Activated T-cell treated with anti-CD3 and anti-CD28 coated beads, Interleukin-2, amount 50 U/mL, for 4 hours (primary cell): ENCODE results near the gene FHIT. TPM values are rescaled to one million over a fixed set of nuclear protein-coding genes. Genes with fewer than 3 reads are reported as not detected.
"Not testable (repeated sequence)": the region's sequence is repeated elsewhere in the genome, so short reads cannot be mapped to it uniquely, and the experiment has no call there.

ENCODE experiments used
- ATAC-seq, 2 donors: fragments of 200-7000 bp; cut with Tn5 transposase; one replicate each; pipeline ENCODE4 v1.10.0; 2021
- DNase-seq: peaks from one replicate; pipeline ENCODE4 v3.0.0-alpha.2; 2020
- H3K27me3 Mint-ChIP-seq: one replicate; pipeline ENCODE4 v1.8.0; 2021; ENCODE audit warnings: low read depth, mixed read lengths
- H3K36me3 Mint-ChIP-seq: one replicate; pipeline ENCODE4 v1.8.0; 2022; ENCODE audit warnings: mixed read lengths; ENCODE audit not compliant: insufficient read depth
- H3K4me1 Mint-ChIP-seq: one replicate; pipeline ENCODE4 v1.8.0; 2021; ENCODE audit warnings: low read depth, mixed read lengths
- H3K4me3 Mint-ChIP-seq: one replicate; pipeline ENCODE4 v1.8.0; 2021; ENCODE audit warnings: mild to moderate bottlenecking, moderate library complexity, mixed read lengths
- H3K9me3 Mint-ChIP-seq: one replicate; pipeline ENCODE4 v1.8.0; 2021; ENCODE audit warnings: mixed read lengths
- total RNA-seq, 3 donors: library from RNA; stranded (reverse); gene quantifications; one replicate each; pipeline ENCODE4 v1.2.1, GENCODE V29; 2021

Gene FHIT
- total RNA-seq, 3 donors from 2014 or later, result 0.66 to 5.5 (median 2.4) TPM

GRCh38 chr3:61058836-61059235 is 192.4 kb downstream of the FHIT start:
- ATAC-seq, result no peak
- H3K9me3 Mint-ChIP-seq, result no peaks in the 10 kb centered on the region
- no peak overlapping the region for H3K4me3 Mint-ChIP-seq
- H3K36me3 Mint-ChIP-seq, result no peaks in the 10 kb centered on the region
- no peaks in the 10 kb centered on the region for H3K27me3 Mint-ChIP-seq
- H3K4me1 Mint-ChIP-seq, result no peaks in the 10 kb centered on the region
- no peak for DNase-seq

- H3K9me3 Mint-ChIP-seq, result no peaks in the 10 kb centered on the region
- no peak overlapping the region for H3K4me3 Mint-ChIP-seq
- ATAC-seq, result no peak
- no peaks in the 10 kb centered on the region for H3K4me1 Mint-ChIP-seq
- no peaks in the 10 kb centered on the region for H3K27me3 Mint-ChIP-seq
- no peak for DNase-seq
- no peaks in the 10 kb centered on the region for H3K36me3 Mint-ChIP-seq
Measured at GRCh38 chr3:61057464-61057863, 193.8 kb downstream of the FHIT start.

- H3K36me3 Mint-ChIP-seq, result no peaks in the 10 kb centered on the region
- no peaks in the 10 kb centered on the region for H3K27me3 Mint-ChIP-seq
- no peaks in the 10 kb centered on the region for H3K4me1 Mint-ChIP-seq
- ATAC-seq (no peak), DNase-seq (no peak)
- H3K4me3 Mint-ChIP-seq, result no peak overlapping the region
- H3K9me3 Mint-ChIP-seq, result peaks cover 2% of the 10 kb centered on the region
Measured at GRCh38 chr3:61055447-61055846, 195.8 kb downstream of the FHIT start.

GRCh38 chr3:61053781-61054496 is 197.3 kb downstream of the FHIT start:
- Mint-ChIP-seq H3K36me3 (no peaks in the 10 kb centered on the region), H3K27me3 (no peaks in the 10 kb centered on the region), H3K4me1 (no peaks in the 10 kb centered on the region), H3K9me3 (peaks cover 4% of the 10 kb centered on the region), H3K4me3 (no peak overlapping the region)
- DNase-seq, result no peak
- no peak for ATAC-seq

GRCh38 chr3:61052851-61053250 is 198.4 kb downstream of the FHIT start:
- Mint-ChIP-seq H3K36me3 (no peaks in the 10 kb centered on the region), H3K27me3 (no peaks in the 10 kb centered on the region), H3K4me3 (no peak overlapping the region), H3K4me1 (no peaks in the 10 kb centered on the region), H3K9me3 (peaks cover 9% of the 10 kb centered on the region)
- no peak for DNase-seq
- ATAC-seq, result no peak

GRCh38 chr3:61051666-61052065 is 199.6 kb downstream of the FHIT start:
- no peaks in the 10 kb centered on the region for H3K27me3 Mint-ChIP-seq
- ATAC-seq (no peak), DNase-seq (no peak)
- no peaks in the 10 kb centered on the region for H3K4me1 Mint-ChIP-seq
- peaks cover 9% of the 10 kb centered on the region for H3K9me3 Mint-ChIP-seq
- H3K36me3 Mint-ChIP-seq, result no peaks in the 10 kb centered on the region
- H3K4me3 Mint-ChIP-seq, result no peak overlapping the region

GRCh38 chr3:61045169-61045568 is 206.1 kb downstream of the FHIT start:
- peaks cover 11% of the 10 kb centered on the region for H3K9me3 Mint-ChIP-seq
- not testable (repeated sequence) for ATAC-seq, H3K27me3 Mint-ChIP-seq

GRCh38 chr3:61043156-61043555 is 208.1 kb downstream of the FHIT start:
- DNase-seq (no peak), ATAC-seq (no peak)
- no peak overlapping the region for H3K4me3 Mint-ChIP-seq
- no peaks in the 10 kb centered on the region for H3K4me1 Mint-ChIP-seq
- no peaks in the 10 kb centered on the region for H3K36me3 Mint-ChIP-seq
- H3K27me3 Mint-ChIP-seq, result no peaks in the 10 kb centered on the region
- peaks cover 19% of the 10 kb centered on the region for H3K9me3 Mint-ChIP-seq

More at GRCh38 chr3:61045169-61045568, 206.1 kb downstream of the FHIT start:
- not testable (repeated sequence) for H3K4me3 Mint-ChIP-seq, H3K36me3 Mint-ChIP-seq, H3K4me1 Mint-ChIP-seq, DNase-seq

- no peaks in the 10 kb centered on the region for H3K36me3 Mint-ChIP-seq
- no peaks in the 10 kb centered on the region for H3K4me1 Mint-ChIP-seq
- no peak for ATAC-seq
- peaks cover 19% of the 10 kb centered on the region for H3K9me3 Mint-ChIP-seq
- no peaks in the 10 kb centered on the region for H3K27me3 Mint-ChIP-seq
- no peak overlapping the region for H3K4me3 Mint-ChIP-seq
- DNase-seq, result no peak
Measured at GRCh38 chr3:61040618-61041017, 210.6 kb downstream of the FHIT start.

- no peaks in the 10 kb centered on the region for H3K27me3 Mint-ChIP-seq
- no peak for ATAC-seq
- H3K4me3 Mint-ChIP-seq, result no peak overlapping the region
- H3K4me1 Mint-ChIP-seq, result no peaks in the 10 kb centered on the region
- H3K36me3 Mint-ChIP-seq, result no peaks in the 10 kb centered on the region
- DNase-seq, result no peak
- H3K9me3 Mint-ChIP-seq, result peaks cover 20% of the 10 kb centered on the region
Measured at GRCh38 chr3:61035573-61035972, 215.7 kb downstream of the FHIT start.

- Mint-ChIP-seq H3K4me3 (no peak overlapping the region), H3K36me3 (peaks cover 1% of the 10 kb centered on the region), H3K4me1 (no peaks in the 10 kb centered on the region), H3K27me3 (no peaks in the 10 kb centered on the region), H3K9me3 (peaks cover 7% of the 10 kb centered on the region)
- ATAC-seq (no peak), DNase-seq (no peak)
Measured at GRCh38 chr3:61032991-61033390, 218.3 kb downstream of the FHIT start.

- H3K9me3 Mint-ChIP-seq, result peaks cover 7% of the 10 kb centered on the region
- ATAC-seq, result no peak
- no peak for DNase-seq
- no peaks in the 10 kb centered on the region for H3K27me3 Mint-ChIP-seq
- peaks cover 1% of the 10 kb centered on the region for H3K36me3 Mint-ChIP-seq
- H3K4me3 Mint-ChIP-seq, result no peak overlapping the region
- H3K4me1 Mint-ChIP-seq, result no peaks in the 10 kb centered on the region
Measured at GRCh38 chr3:61031503-61031902, 219.7 kb downstream of the FHIT start.

- H3K4me1 Mint-ChIP-seq, result no peaks in the 10 kb centered on the region
- peaks cover 7% of the 10 kb centered on the region for H3K9me3 Mint-ChIP-seq
- no peaks in the 10 kb centered on the region for H3K27me3 Mint-ChIP-seq
- DNase-seq (no peak), ATAC-seq (no peak)
- H3K36me3 Mint-ChIP-seq, result peaks cover 1% of the 10 kb centered on the region
- H3K4me3 Mint-ChIP-seq, result no peak overlapping the region
Measured at GRCh38 chr3:61030469-61031035, 220.7 kb downstream of the FHIT start.

- Mint-ChIP-seq H3K9me3 (peaks cover 6% of the 10 kb centered on the region), H3K27me3 (no peaks in the 10 kb centered on the region), H3K4me1 (no peaks in the 10 kb centered on the region), H3K36me3 (peaks cover 1% of the 10 kb centered on the region), H3K4me3 (no peak overlapping the region)
- ATAC-seq (no peak), DNase-seq (no peak)
Measured at GRCh38 chr3:61029194-61029593, 222.1 kb downstream of the FHIT start.

- DNase-seq (no peak), ATAC-seq (no peak)
- no peak overlapping the region for H3K4me3 Mint-ChIP-seq
- peaks cover 3% of the 10 kb centered on the region for H3K36me3 Mint-ChIP-seq
- H3K4me1 Mint-ChIP-seq, result no peaks in the 10 kb centered on the region
- H3K27me3 Mint-ChIP-seq, result no peaks in the 10 kb centered on the region
- H3K9me3 Mint-ChIP-seq, result peaks cover 29% of the 10 kb centered on the region
Measured at GRCh38 chr3:61018807-61019206, 232.4 kb downstream of the FHIT start.
